ENCODE results near the gene STXBP4. TPM values are rescaled to one million over a fixed set of nuclear protein-coding genes. Genes with fewer than 3 reads are reported as not detected.

Gene STXBP4
- total and polyA plus RNA-seq, 2 experiments from 2014 or later: 14.9 to 26.4 TPM

- Histone ChIP-seq H3K27ac (no peak overlapping the region), H3K4me1 (ENCODE audit: low read depth) (no peaks in the 10 kb centered on the region), H3K4me3 (no peak overlapping the region), H3K9me3 (ENCODE audit: low read depth) (no peaks in the 10 kb centered on the region), H3K36me3 (no peaks in the 10 kb centered on the region), H3K27me3 (no peaks in the 10 kb centered on the region)
- no peak for DNase-seq (ENCODE audit: low read depth in 1 of 2, low spot score in 1 of 2)
- TF ChIP-seq CTCF (IDR thresholded peaks at IDR 0.05; ENCODE audit: low read depth, low read length): no peak
Observed at GRCh38 chr17:55122114-55122513, 153.5 kb downstream of the STXBP4 start.

GRCh38 chr17:55124730-55125360, 156.3 kb downstream of the STXBP4 start:
- Histone ChIP-seq H3K36me3 (no peaks in the 10 kb centered on the region), H3K27ac (no peak overlapping the region), H3K9me3 (ENCODE audit: low read depth) (no peaks in the 10 kb centered on the region), H3K4me3 (no peak overlapping the region), H3K4me1 (ENCODE audit: low read depth) (no peaks in the 10 kb centered on the region), H3K27me3 (no peaks in the 10 kb centered on the region)
- TF ChIP-seq CTCF (IDR thresholded peaks at IDR 0.05; ENCODE audit: low read depth, low read length): no peak
- no peak for DNase-seq (ENCODE audit: low read depth in 1 of 2, low spot score in 1 of 2)

- no peaks in the 10 kb centered on the region for H3K9me3 ChIP-seq (ENCODE audit: low read depth)
- no peak overlapping the region for H3K4me3 ChIP-seq
- H3K27ac ChIP-seq: no peak overlapping the region
- no peaks in the 10 kb centered on the region for H3K27me3 ChIP-seq
- no peak for TF ChIP-seq CTCF (IDR thresholded peaks at IDR 0.05; ENCODE audit: low read depth, low read length)
- DNase-seq (ENCODE audit: low read depth in 1 of 2, low spot score in 1 of 2): no peak
- no peaks in the 10 kb centered on the region for H3K4me1 ChIP-seq (ENCODE audit: low read depth)
- no peaks in the 10 kb centered on the region for H3K36me3 ChIP-seq
Observed at GRCh38 chr17:55133583-55133982, 165.0 kb downstream of the STXBP4 start.

GRCh38 chr17:55134486-55135157, 166.1 kb downstream of the STXBP4 start:
- Histone ChIP-seq H3K27ac (no peak overlapping the region), H3K4me1 (ENCODE audit: low read depth) (no peaks in the 10 kb centered on the region), H3K27me3 (no peaks in the 10 kb centered on the region), H3K9me3 (ENCODE audit: low read depth) (no peaks in the 10 kb centered on the region), H3K4me3 (no peak overlapping the region), H3K36me3 (no peaks in the 10 kb centered on the region)
- no peak for DNase-seq (ENCODE audit: low read depth in 1 of 2, low spot score in 1 of 2)
- TF ChIP-seq CTCF (IDR thresholded peaks at IDR 0.05; ENCODE audit: low read depth, low read length): no peak

GRCh38 chr17:55140809-55141208, 172.2 kb downstream of the STXBP4 start:
- TF ChIP-seq CTCF (IDR thresholded peaks at IDR 0.05; ENCODE audit: low read depth, low read length): no peak
- H3K27ac ChIP-seq: no peak overlapping the region
- no peaks in the 10 kb centered on the region for H3K4me1 ChIP-seq (ENCODE audit: low read depth)
- no peak overlapping the region for H3K4me3 ChIP-seq
- H3K27me3 ChIP-seq: no peaks in the 10 kb centered on the region
- H3K36me3 ChIP-seq: no peaks in the 10 kb centered on the region
- H3K9me3 ChIP-seq (ENCODE audit: low read depth): no peaks in the 10 kb centered on the region
- no peak for DNase-seq (ENCODE audit: low read depth in 1 of 2, low spot score in 1 of 2)

Measured in cardiac muscle cell (in vitro differentiated cells and primary cell).